HG03354 (cell line): Measurements from ENCODE around the gene ARMCX4.
A peak's percentile ranks its signal among the peaks of the same experiment; 100 is the strongest.
"Not testable (repeated sequence)": the region's sequence is repeated elsewhere in the genome, so short reads cannot be mapped to it uniquely, and the experiment has no call there.

Source experiments
- ATAC-seq: cut with Tn5 transposase; IDR thresholded peaks from one replicate; pipeline ENCODE4 v1.9.1; 2021; ENCODE audit warnings: mild to moderate bottlenecking; ENCODE audit not compliant: unreplicated experiment, poor library complexity, severe bottlenecking

ARMCX4 gene

DNA sequence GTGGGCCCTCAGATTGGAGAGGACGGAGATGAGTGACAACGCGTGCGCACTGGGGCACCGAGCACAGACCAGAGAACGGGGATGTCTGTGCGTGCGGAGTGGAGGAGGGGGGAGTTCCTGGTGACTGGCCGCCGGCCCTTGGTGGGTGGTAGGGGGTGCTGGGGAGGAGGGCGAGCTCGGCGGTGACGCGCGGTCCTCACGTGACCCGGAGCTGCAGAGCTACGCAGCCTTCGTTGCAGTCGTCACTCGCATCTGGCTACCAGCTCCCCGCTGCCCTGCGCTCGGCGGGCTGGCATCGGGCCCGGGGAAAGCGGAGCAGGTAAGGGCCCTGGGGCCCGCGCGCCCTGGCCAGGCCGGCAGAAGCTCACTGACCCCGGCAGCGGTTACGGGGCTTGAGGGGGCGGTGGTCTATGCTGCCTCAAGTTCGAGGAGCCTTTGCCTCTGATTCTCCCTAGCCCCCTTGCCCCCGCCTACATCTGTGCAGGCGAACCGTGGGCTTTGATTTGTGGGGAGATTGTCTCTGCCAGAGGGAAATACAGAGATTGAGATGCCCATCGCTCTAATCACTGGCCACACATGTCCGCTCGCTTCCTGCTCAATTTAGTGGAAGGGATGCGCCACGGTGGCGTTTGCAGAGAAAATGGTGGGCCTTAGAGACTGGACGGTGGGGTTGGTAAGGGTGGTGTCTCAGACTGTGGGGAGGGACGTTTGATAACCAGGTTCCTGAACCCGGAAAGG lies at the start of gene ARMCX4:
ARMCX4 (plus strand) TSS at position 245 of the 738 bp plus-strand sequence. CDS start 3,134 bp downstream, outside the sequence.
- peak; percentile 55 for ATAC-seq

DNA sequence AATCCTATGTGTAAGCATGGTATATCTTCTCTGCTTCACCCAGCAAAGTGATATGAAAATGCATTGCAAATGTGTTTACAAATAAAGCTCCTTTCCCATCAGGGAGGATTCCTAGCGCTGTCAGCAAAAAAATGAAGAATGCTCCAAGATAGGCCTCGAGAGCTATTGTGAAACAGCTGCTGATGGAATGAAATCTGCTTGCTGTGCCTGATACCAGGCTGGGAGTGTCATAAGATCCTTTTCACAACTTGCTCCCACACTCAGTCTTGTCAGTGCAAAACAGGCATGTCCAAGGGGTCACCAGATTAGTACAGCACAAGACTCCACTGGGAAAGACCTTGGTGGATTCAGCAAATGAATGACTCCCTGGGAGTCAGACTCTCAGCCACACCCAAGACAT lies 43.2 kb upstream of the ARMCX4 start:
- ATAC-seq: no peak

DNA sequence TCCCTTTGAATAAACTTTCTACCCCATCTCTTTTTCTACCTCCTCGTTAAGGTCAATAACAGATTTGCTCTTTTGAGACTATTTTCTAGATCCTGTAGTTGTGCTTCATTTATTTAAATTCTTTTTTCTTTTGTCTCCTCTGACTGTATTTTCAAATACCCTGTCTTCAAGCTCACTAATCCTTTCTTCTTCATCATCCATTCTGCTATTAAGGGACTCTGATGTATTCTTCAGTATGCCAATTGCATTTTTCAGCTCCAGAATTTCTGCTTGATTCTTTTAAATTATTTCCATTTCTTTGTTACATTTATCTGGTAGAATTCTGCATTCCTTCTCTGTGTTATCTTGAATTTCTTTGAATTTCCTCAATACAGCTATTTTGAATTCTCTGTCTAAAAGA lies 36.0 kb upstream of the ARMCX4 start:
- no peak for ATAC-seq

DNA sequence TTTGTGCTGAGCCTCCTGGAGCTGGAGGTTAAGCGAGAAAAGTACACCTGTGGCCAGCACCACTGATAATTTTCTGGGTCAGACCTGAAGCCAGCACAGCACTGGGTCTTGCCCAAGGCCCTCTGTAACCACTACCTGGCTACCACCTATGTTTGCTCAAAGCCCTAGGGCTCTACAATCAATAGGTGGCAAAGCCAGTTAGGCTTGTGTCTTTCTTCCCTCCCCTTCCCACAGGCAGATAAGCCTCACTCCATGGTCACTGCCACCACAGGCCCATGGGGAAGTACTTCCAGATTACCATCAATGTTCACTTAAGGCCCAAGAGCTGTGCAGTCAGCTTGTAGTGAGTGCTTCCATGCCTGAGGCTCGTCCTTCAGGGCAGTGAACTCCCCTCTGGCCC lies 35.2 kb upstream of the ARMCX4 start:
- ATAC-seq: no peak

DNA sequence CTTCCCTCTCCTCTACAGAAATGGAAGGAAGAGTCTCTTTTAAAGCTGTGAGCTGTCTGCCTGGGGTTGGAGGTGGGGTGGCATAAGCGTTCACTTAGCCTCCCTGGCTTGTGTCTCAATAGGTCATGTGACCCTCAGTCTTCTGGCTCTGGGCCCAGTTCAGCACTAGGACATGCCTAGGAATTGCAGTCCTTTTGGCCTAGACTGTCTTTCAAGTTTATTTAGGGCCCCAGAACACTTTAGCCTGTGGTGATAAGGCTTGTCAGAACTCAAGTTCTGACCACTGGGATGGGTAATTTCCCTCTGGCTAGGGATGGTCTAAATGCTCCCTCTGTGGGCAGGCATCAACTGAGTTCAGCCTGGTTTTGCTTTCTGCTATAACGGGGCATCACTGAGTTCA lies 34.3 kb upstream of the ARMCX4 start:
- ATAC-seq: no peak

DNA sequence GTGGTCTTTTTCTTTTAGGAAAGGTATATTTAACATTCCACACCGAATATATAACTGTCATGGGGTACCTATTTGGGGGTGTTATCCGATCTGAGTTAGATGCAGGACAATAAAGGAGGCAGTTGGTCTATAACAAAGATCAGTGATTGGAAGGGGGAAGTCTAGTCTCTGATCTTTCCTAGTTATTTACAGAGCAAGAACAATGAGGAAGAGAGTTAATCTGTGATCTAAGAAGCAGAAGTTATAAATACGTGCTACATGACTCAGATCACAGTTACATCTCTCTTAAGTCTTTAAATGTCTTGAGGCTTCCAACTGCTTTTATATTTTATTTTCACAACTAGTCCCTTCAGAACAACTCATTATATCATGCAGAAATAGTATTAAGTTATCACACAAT lies 33.2 kb upstream of the ARMCX4 start:
- no peak for ATAC-seq

DNA sequence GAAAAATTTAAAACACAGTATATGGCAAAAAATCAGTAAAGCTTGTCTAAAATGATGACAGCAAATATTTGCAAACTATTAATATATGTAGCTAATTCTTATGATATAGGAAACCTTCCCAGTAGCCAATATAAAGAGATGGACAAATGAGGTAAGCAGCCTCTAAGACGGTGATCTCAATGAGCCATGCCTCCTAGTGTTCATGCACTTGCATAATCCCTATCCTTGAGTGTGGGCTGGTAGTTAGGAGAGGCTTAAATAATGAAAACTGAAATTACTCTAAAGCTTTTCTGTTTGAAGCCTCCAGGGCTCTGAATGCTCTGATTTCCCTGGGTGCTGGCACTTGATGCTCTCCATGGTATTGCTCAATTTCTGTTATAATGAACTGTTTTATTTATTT lies 24.6 kb upstream of the ARMCX4 start:
- no peak for ATAC-seq

DNA sequence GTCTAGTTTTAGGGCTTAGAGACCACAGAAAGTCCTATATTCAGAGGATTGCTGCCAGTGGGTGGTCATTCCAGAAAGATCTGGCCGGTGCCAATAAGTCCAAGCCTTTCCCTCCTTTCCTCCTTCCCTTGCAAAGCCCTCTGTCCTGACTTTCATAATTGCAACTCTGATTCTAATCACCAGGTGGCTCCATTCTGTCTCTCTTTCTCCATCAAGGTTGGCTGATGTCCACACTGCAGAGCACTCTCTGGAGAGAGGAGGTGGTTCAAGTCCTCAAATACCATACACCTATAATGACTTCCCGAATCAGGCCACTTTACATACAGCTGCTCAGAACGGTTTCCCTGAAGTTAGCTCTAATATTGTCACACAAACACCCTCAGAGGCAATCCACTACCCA lies 22.4 kb upstream of the ARMCX4 start:
- ATAC-seq: no peak

DNA sequence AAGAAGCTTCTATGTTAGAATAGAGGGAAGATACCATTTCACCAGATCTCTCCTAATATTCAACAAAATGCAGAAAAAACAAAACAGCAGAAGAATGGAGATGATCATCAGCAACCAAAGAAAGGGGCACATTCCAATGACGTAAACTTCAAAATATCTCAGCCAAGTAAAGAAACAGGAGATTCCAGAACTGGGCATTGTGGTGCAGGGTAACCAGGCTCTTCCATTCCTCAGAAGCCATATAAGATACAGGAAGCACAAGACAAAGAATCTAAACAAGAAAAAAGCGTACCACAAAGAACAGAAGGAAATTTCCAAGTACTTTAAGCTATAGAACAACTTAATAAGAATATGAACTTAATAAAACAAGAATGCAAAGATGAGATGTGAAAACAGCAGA lies 6.9 kb upstream of the ARMCX4 start:
- ATAC-seq: no peak

DNA sequence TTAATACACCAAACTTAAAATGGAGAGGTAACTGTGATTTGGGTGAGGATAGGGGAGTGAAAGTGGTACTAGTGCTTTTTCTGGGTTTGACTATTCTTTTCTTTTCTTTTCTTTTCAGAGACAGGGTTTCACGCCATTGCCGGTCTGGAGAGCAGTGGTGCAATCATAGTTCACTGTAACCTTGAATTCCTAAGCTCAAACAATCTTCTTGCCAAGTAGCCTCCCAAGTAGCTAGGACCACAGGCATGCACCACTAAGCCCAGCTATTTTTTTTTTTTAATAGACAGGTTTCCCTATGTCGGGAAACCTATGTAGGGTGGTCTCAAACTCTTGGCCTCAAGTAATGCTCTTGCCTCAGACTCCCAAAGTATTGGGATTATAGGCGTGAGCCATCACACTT lies 3.0 kb upstream of the ARMCX4 start:
- no peak for ATAC-seq

DNA sequence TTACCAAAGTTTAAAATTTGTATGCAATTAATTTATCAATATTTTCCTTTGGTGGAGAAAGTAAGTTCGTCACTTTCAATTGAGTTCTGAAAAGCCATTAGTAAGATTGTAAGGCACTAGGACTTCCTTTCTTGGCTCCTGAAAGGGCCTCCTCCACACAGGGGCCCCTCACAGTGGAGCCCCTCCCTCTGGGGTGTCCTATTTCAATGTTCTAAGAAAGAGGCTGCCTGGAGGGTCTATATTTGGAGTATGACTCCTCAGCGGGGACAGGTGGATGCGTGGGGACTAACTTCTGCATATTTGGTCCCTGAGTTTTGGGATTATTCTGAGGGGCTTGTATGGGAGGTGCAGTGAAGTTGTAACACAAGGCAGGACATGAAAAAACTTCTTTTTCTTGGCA lies 1.6 kb upstream of the ARMCX4 start:
- no peak for ATAC-seq

DNA sequence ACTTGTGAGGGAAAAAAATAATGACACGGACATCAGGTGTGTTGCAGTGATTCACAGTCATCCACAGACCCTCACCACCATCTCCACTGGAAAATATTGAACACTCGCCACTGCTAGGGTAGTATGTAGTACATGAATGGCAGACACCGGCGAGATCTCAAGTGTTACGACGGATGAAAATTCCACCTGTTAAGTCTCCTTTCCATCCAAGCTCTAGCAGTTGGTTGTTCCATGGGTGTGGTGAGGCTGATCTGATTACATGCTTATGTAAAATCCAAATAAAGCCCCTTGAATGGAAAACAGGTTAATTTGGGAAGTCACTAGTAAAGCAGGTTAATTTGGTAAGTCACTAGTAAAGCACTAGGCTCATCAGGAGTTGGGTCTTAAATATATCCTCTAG lies 1.1 kb upstream of the ARMCX4 start:
- no peak for ATAC-seq

DNA sequence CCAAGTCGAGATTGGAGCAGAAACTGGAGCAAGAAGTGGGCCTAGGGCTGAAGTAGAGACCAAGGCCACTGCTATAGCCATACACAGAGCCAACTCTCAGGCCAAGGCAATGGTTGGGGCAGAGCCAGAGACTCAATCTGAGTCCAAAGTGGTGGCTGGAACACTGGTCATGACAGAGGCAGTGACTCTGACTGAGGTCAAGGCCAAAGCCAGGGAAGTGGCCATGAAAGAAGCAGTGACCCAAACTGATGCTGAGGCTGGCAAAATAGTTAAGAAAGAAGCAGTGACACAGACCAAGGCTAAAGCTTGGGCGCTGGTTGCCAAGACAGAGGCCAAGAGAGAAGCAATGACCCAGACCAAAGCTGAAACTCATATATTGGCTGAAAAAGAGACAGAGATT lies 3.5 kb downstream of the ARMCX4 start:
- no peak for ATAC-seq

DNA sequence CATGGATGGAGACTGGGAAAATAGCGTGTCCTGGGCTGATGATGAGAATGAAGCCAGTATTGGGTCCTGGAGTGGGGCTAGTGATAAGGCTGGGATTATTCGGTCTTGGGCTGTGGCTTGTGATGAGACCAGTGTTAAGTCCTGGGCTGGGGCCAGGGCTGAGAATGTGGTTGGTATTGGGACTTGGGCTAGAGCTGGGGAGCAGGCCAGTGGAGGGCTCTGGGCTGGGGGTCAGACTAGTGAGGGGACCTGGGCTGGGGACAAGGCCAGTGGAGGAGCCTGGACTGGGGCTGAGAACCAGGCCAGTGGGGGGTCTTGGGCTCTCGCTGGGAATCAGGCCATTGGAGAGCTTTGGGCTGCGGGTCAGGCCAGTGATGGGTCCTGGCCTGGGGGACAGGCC lies 6.7 kb downstream of the ARMCX4 start:
- no peak for ATAC-seq

DNA sequence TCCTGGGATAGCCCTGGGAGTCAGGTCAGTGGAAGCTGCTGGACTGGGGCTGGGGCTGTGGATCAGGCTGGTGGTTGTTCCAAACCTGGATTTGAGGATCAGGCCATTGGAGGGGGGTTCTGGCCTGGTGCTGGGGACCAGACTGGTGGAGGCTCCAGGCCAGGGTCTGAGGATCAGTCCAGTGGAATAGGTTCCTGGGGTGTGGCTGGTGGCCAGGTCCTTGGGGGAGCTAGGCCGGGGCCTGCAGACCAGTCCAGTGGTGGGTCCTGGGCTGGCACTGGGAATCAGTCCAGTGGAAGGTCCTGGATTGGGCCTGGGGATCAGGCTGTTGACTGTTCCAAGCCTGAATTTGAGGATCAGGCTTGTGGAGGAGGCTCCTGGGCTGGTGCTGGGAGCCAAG lies 8.0 kb downstream of the ARMCX4 start:
- no peak for ATAC-seq

DNA sequence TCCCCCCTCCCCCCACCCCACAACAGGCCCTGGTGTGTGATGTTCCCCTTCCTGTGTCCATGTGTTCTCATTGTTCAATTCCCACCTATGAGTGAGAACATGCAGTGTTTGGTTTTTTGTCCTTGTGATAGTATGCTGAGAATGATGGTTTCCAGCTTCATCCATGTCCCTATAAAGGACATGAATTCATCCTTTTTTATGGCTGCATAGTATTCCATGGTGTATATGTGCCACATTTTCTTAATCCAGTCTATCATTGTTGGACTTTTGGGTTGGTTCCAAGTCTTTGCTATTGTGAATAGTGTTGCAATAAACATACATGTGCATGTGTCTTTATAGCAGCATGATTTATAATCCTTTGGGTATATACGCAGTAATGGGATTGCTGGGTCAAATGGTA lies 17.7 kb downstream of the ARMCX4 start:
- ATAC-seq: not testable (repeated sequence)

DNA sequence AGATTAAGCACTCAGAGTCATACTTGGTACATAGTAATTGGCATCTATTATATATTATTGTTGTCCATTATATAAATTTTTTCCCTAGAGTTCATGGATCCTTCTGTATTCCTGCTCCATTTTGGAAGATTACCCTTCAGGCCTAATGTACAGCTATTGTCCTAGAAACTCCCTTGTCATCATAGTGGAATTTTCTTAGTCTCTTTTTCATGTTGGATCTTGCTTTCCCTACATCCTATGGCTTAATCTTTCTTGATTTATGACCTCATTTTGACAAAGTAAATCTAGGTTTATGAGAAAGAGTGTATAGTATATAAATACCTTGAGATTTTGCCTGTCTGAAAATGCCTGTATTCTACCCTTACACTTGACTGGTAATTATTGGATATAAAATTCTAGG lies 22.1 kb downstream of the ARMCX4 start:
- no peak for ATAC-seq

DNA sequence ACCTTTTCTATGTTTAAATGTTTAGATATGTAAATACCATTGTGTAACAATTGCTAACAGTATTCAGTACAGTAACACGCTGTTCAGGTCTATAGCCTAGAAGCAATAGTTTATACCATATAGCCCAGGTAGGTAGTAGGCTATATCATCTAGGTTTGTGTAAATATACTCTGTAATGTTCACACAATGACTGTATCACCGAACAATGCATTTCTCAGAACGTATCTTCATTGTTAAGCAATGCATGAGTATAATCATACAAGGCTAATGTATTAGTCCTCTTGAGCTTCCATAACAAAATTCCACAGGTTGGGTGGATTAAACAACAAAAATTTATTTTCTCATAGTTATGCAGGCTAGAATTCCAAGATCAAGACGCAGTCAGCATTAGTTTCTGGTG lies 22.7 kb downstream of the ARMCX4 start:
- no peak for ATAC-seq

DNA sequence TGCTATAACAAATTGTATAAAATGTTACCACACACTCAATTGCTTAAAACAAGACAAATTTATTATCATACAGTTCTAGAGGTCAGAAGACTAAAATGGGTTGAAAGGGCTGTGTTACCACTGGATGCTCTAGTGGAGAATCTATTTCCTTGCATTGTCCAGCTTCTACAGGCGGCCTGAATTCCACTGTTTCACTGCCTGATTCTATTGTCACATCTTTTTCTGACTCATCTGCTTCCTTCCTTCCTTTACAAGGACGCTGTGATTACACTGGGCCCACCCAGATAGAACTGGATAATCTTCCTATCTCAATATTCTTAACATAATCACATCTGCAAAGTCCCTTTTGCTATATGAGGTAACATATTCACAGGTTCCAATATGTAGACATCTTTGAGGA lies 45.7 kb downstream of the ARMCX4 start:
- ATAC-seq: no peak
